ENCODE measurements around the gene RGS3.
"Not testable (repeated sequence)": the region's sequence is repeated elsewhere in the genome, so short reads cannot be mapped to it uniquely, and the experiment has no call there.

The RGS3 gene

GRCh38 chr9:113532809-113533190, 69.3 kb downstream of the RGS3 start:
- no peak for DNase-seq

- DNase-seq, result no peak
These were observed 70.1 kb downstream of the RGS3 start for GRCh38 chr9:113533335-113534225.

- DNase-seq, result no peak
These were observed 72.2 kb downstream of the RGS3 start for GRCh38 chr9:113535756-113536155.

- no peak for DNase-seq
These were observed 72.6 kb downstream of the RGS3 start for GRCh38 chr9:113536166-113536482.

- DNase-seq, result no peak
These were observed 73.1 kb downstream of the RGS3 start for GRCh38 chr9:113536483-113537228.

- DNase-seq, result no peak
These were observed 73.8 kb downstream of the RGS3 start for GRCh38 chr9:113537229-113537810.

- DNase-seq, result no peak
These were observed 74.6 kb downstream of the RGS3 start for GRCh38 chr9:113538131-113538530.

- no peak for DNase-seq
These were observed 75.3 kb downstream of the RGS3 start for GRCh38 chr9:113538701-113539430.

GRCh38 chr9:113540466-113540865, 76.9 kb downstream of the RGS3 start:
- no peak for DNase-seq

- DNase-seq, result no peak
These were observed 77.7 kb downstream of the RGS3 start for GRCh38 chr9:113541019-113541900.

- no peak for DNase-seq
These were observed 78.5 kb downstream of the RGS3 start for GRCh38 chr9:113542006-113542405.

- no peak for DNase-seq
These were observed 79.2 kb downstream of the RGS3 start for GRCh38 chr9:113542741-113543140.

GRCh38 chr9:113543296-113543981, 79.9 kb downstream of the RGS3 start:
- DNase-seq, result no peak

- no peak for DNase-seq
These were observed 80.4 kb downstream of the RGS3 start for GRCh38 chr9:113543982-113544303.

- DNase-seq, result no peak
These were observed 81.5 kb downstream of the RGS3 start for GRCh38 chr9:113545068-113545467.

GRCh38 chr9:113546566-113546965, 83.0 kb downstream of the RGS3 start:
- DNase-seq, result no peak

GRCh38 chr9:113547501-113547900, 84.0 kb downstream of the RGS3 start:
- DNase-seq, result no peak

GRCh38 chr9:113548221-113549041, 84.9 kb downstream of the RGS3 start:
- peak; percentile 8 for DNase-seq

- DNase-seq, result not testable (repeated sequence)
These were observed 86.4 kb downstream of the RGS3 start for GRCh38 chr9:113549892-113550291.

GRCh38 chr9:113556877-113557593, 93.5 kb downstream of the RGS3 start:
- DNase-seq, result no peak

Data from NCI-H2171 treated with DMSO at 0.1 percent for 48 hours (cell line).